ENCODE data around the gene OR8K1.

OR8K1 gene

GRCh38 chr11:56345739-56346138 is at the start of gene OR8K1:
TSS of gene OR8K1 (plus strand) at chr11:56346039. CDS start at chr11:56346039, 0 bp downstream.
- no peak for DNase-seq (ENCODE audit: low read depth in 2 of 2)

- DNase-seq (ENCODE audit: low read depth in 2 of 2), result no peak
These were observed 48.9 kb upstream of the OR8K1 start for GRCh38 chr11:56296898-56297297.

GRCh38 chr11:56307836-56308235 is 38.0 kb upstream of the OR8K1 start:
- no peak for DNase-seq (ENCODE audit: low read depth in 2 of 2)

- DNase-seq (ENCODE audit: low read depth in 2 of 2), result no peak
These were observed 31.0 kb upstream of the OR8K1 start, which contains the start of gene OR8K3 for GRCh38 chr11:56314844-56315243. TSS of gene OR8K3 (plus strand) at chr11:56315144. CDS start at chr11:56318307, 3,163 bp downstream.

GRCh38 chr11:56331861-56332491 is 13.9 kb upstream of the OR8K1 start:
- DNase-seq (ENCODE audit: low read depth in 2 of 2), result no peak

GRCh38 chr11:56333156-56333555 is 12.7 kb upstream of the OR8K1 start:
- no peak for DNase-seq (ENCODE audit: low read depth in 2 of 2)

GRCh38 chr11:56340289-56340688 is 5.5 kb upstream of the OR8K1 start:
- DNase-seq (ENCODE audit: low read depth in 2 of 2), result no peak

GRCh38 chr11:56353991-56354390 is 8.2 kb downstream of the OR8K1 start, which contains the start of gene OR8J1:
TSS of gene OR8J1 (plus strand) at chr11:56354291. CDS start at chr11:56360247, 5,956 bp downstream.
- no peak for DNase-seq (ENCODE audit: low read depth in 2 of 2)

GRCh38 chr11:56375324-56375723 is 29.5 kb downstream of the OR8K1 start, which contains the start of gene OR8U1:
TSS of gene OR8U1 (plus strand) at chr11:56375624. CDS start at chr11:56375624, 0 bp downstream.
- no peak for DNase-seq (ENCODE audit: low read depth in 2 of 2)

- DNase-seq (ENCODE audit: low read depth in 2 of 2), result no peak
These were observed 34.3 kb downstream of the OR8K1 start for GRCh38 chr11:56380120-56380519.

GRCh38 chr11:56394381-56394780 is 48.5 kb downstream of the OR8K1 start:
- no peak for DNase-seq (ENCODE audit: low read depth in 2 of 2)

GRCh38 chr11:56396047-56396446 is 50.2 kb downstream of the OR8K1 start:
- no peak for DNase-seq (ENCODE audit: low read depth in 2 of 2)
